HFF-Myc (cell line): ENCODE data around the gene PTPRE.

ENCODE experiments used
- DNase-seq: peaks from one replicate; pipeline ENCODE4 v3.0.0-alpha.2; 2011; ENCODE audit warnings: low read depth; ENCODE audit errors: extremely low read depth
- H3K4me3 ChIP-seq: replicated peaks from 2 replicates; pipeline ENCODE4 v1.5.1; 2011; ENCODE audit warnings: low read depth, mild to moderate bottlenecking, control low read depth, low read length
- CTCF ChIP-seq: IDR thresholded peaks from 2 replicates; pipeline ENCODE4 v1.5.1; 2012; ENCODE audit warnings: mild to moderate bottlenecking, low read depth, low read length, control low read depth; ENCODE audit errors: missing control alignments

Gene PTPRE

GRCh38 chr10:127997271-127997670, 90.4 kb downstream of the PTPRE start:
- no peak overlapping the region for H3K4me3 ChIP-seq
- TF ChIP-seq CTCF, result no peak
- DNase-seq, result no peak

- no peak for DNase-seq
Measured at GRCh38 chr10:127997937-127998336, 91.0 kb downstream of the PTPRE start.

GRCh38 chr10:127998501-127999144, 91.7 kb downstream of the PTPRE start:
- TF ChIP-seq CTCF, result no peak
- no peak for DNase-seq
- no peak overlapping the region for H3K4me3 ChIP-seq

More at GRCh38 chr10:127997937-127998336, 91.0 kb downstream of the PTPRE start:
- no peak for TF ChIP-seq CTCF
- no peak overlapping the region for H3K4me3 ChIP-seq

DNA sequence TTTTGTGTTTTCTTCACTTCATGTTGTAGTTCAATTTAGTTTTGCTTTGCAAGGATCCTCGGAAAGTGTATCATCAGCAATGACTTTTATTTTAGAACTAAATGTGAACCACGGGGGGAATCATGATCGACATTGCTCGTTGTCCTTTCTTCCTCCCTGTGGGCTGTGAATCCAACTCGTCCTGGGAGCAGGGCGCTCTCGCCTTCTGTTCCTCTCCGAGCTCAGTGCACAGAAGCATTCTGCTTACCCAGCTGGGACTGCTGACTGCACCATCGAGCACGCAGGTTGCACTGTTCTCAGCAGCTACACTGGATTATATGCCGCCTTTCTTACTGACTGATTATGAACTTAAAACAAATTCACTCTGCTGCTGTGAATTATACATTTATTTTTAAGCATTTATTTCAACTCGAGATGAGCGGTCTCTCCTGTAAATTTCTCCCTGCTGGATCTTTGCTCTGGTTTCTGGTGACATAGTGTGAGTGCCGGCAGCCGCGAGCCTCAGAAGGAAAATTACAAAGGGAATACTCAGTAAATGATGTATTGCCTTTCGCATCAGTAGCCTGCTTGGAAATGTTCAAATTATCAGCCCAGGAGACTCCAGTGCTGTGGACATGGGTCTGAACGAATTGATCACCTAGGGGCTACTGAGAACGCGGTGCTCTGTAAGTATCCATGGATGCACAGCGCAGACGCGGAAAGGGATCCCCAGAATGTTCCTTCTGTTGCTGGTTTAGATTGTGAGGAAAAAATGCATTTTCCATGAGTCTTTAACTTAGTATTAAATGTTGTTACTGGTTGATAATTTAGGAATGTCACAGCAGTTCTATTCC, 92.6 kb downstream of the PTPRE start:
- H3K4me3 ChIP-seq, result no peak overlapping the region
- TF ChIP-seq CTCF, result no peak
- DNase-seq, result no peak

DNA sequence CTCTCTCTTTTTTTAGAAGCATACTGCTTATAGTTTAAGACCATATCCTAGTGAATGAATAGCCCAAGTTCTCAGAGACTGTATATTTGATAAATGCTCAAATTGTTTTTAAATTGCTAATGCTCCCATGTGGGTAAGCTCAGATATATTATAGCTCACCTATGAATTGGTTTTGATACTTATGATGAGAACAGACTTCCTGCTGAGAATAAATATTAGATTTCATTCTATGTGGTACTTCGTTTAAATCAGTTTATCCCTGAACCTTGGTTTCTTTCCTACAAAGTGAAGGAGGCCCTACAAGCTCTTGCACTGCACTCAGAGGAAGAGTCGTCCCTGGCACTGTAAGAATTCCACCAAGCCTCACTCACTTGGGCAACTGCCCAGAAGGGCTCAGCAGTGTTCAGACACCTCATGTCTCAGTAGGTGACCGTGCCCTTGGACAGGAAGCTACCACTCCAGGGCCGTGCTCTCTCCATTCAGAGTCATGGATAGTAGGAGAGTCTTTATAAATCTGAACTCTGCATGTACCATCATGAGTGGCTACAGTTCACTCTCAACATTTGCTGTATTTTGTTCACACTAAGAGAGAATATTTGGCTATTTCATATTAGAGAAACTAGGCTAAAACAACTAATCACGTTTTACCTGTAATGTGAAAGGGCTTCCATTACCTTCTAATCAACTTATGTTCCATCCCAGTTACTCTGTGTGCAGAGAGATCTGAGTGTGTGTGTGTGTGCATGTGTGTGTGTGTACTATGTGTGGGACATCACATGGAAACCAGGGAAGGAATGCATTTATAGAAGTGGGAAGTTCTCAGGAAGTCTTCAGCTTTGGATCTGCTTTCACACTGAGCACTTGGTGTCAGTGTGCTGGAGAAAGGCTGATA, 93.8 kb downstream of the PTPRE start:
- DNase-seq, result no peak
- no peak overlapping the region for H3K4me3 ChIP-seq
- no peak for TF ChIP-seq CTCF

DNA sequence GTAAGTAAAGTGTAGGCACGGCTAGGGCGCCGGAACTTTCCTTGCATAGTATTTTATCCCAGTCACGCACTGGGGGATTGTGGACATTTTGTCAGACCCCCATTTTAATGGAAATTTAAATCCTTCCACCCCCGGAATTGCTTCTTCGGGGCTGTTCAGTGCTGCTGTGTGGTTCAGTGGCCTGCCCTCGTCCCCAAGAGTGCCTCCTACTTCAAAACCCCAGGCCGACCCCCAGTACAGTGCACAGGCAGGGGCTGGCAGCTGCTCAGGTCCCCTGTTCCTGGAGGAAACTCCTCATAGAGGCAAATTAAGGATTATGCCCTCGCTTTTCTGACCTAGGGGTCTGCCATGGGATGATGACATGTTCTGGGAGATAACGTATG, 94.5 kb downstream of the PTPRE start:
- TF ChIP-seq CTCF, result no peak
- no peak overlapping the region for H3K4me3 ChIP-seq
- DNase-seq, result no peak
